ENCODE results near the gene RPN2. TPM values are rescaled to one million over a fixed set of nuclear protein-coding genes. Genes with fewer than 3 reads are reported as not detected.
A peak's percentile ranks its signal among the peaks of the same experiment; 100 is the strongest.

Gene RPN2
- total and polyA plus RNA-seq, 2 of the 13 experiments (the other 11 are each of a cell fraction or from before 2014, with no cell fraction given), result 587 to 1,818 TPM

- no peak overlapping the region for H3K9ac ChIP-seq (ENCODE audit: insufficient read depth, low read depth, low read length)
- no peak for FAIRE-seq
- intact Hi-C loops (cut with micrococcal nuclease; ENCODE audit: unreplicated experiment), result no loop called here
- no peaks in the 10 kb centered on the region for H4K20me1 ChIP-seq (ENCODE audit: insufficient read depth, low read length)
- H3K27ac ChIP-seq (ENCODE audit: extremely low read length, insufficient read depth, low read length), result no peak overlapping the region
- POLR2A ChIA-PET, result interaction anchor here (1.8 kb wide), 1 partner anchor 28 kb away, joined by 9 read pairs; the partner anchor contains the start of genes MROH8 and RPN2
- no peaks in the 10 kb centered on the region for H3K79me2 ChIP-seq (ENCODE audit: insufficient read depth, low read length)
- no peaks in the 10 kb centered on the region for H3K27me3 ChIP-seq (ENCODE audit: control insufficient read depth in 1 of 2, insufficient read depth in 2 of 2, low read length in 2 of 2)
- no peak for DNase-seq (ENCODE audit: low spot score)
- BruUV-seq (replicated peaks), result no TSS peak
- no peak overlapping the region for H2AFZ ChIP-seq (ENCODE audit: low read length)
- ATAC-seq, result peak; percentile 61
- CTCF ChIA-PET (ENCODE audit: low intra/inter-chr PET ratio, low total read pairs), result no interaction called here
- H3K4me1 ChIP-seq (ENCODE audit: insufficient read depth, low read length), result peaks cover 33% of the 10 kb centered on the region
- H3K4me2 ChIP-seq (ENCODE audit: low read depth, low read length), result no peak overlapping the region
- TF ChIP-seq SP140L (CRISPR knock-in tag; IDR thresholded peaks at IDR 0.05; ENCODE audit: borderline replicate concordance) (no peak), PCBP1 (IDR thresholded peaks at IDR 0.05; ENCODE audit: borderline replicate concordance, low read depth, low read length) (no peak), ZNF362 (CRISPR knock-in tag; IDR thresholded peaks at IDR 0.05; ENCODE audit: borderline replicate concordance) (peak; percentile 82)
- WGBS (ENCODE audit: low lambda C conversion rate), result 48% methylated on average over 4 of the region's 4 CpGs
- H3K9me3 ChIP-seq (ENCODE audit: low read length), result no peaks in the 10 kb centered on the region
- H3K36me3 ChIP-seq (replicated peaks in 1 of 2; ENCODE audit: control insufficient read depth in 1 of 2, insufficient read depth in 2 of 2, low read length in 2 of 2), result no peaks in the 10 kb centered on the region
- in situ Hi-C loops (cut with HindIII; ENCODE audit: extremely low pct_ligation_motif_present, low pct_unique_long_range_greater_than_20kb), result no loop called here
- no peak overlapping the region for H3K4me3 ChIP-seq (replicated peaks in 1 of 3; ENCODE audit: insufficient read depth in 1 of 3, low read depth in 2 of 3, low read length in 3 of 3)
Observed at GRCh38 chr20:37151529-37151928, 27.6 kb upstream of the RPN2 start.

DNA sequence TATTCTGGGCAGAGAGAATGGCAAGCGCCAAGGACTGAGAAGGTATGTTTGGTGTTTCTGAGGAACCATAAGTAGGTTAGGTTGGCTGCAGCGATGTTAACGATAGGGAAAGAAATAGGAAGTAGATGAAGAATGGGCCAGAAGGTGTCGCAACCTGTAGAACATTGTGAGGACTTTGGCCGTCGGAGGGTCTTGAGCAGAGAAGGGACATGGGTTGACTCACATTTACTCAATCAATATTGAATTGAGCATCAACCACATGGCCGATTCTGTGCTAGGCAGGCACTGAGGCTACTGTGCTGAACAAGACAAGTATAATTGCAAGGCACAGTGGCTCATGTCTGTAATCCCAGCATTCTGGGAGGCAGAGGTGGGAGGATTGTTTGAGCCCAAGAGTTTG is 26.8 kb upstream of the RPN2 start:
- POLR2A ChIA-PET, result interaction anchor here (1.8 kb wide), 1 partner anchor 27 kb away, joined by 9 read pairs; the partner anchor contains the start of genes MROH8 and RPN2
- FAIRE-seq (peak; percentile 32), DNase-seq (ENCODE audit: low spot score) (peak; percentile 71), ATAC-seq (peak; percentile 86)
- intact Hi-C loops (cut with micrococcal nuclease; ENCODE audit: unreplicated experiment), result no loop called here
- Histone ChIP-seq H3K9ac (ENCODE audit: insufficient read depth, low read depth, low read length) (no peak overlapping the region), H4K20me1 (ENCODE audit: insufficient read depth, low read length) (no peaks in the 10 kb centered on the region), H3K4me1 (ENCODE audit: insufficient read depth, low read length) (peaks cover 36% of the 10 kb centered on the region), H3K36me3 (replicated peaks in 1 of 2; ENCODE audit: control insufficient read depth in 1 of 2, insufficient read depth in 2 of 2, low read length in 2 of 2) (no peaks in the 10 kb centered on the region), H3K4me2 (ENCODE audit: low read depth, low read length) (peak overlapping the region; percentile 19), H2AFZ (ENCODE audit: low read length) (peak overlapping the region; percentile 61), H3K79me2 (ENCODE audit: insufficient read depth, low read length) (no peaks in the 10 kb centered on the region), H3K27ac (ENCODE audit: extremely low read length, insufficient read depth, low read length) (no peak overlapping the region), H3K27me3 (ENCODE audit: control insufficient read depth in 1 of 2, insufficient read depth in 2 of 2, low read length in 2 of 2) (no peaks in the 10 kb centered on the region), H3K4me3 (replicated peaks in 1 of 3; ENCODE audit: insufficient read depth in 1 of 3, low read depth in 2 of 3, low read length in 3 of 3) (no peak overlapping the region), H3K9me3 (ENCODE audit: low read length) (no peaks in the 10 kb centered on the region)
- CTCF ChIA-PET (ENCODE audit: low intra/inter-chr PET ratio, low total read pairs), result no interaction called here
- no TSS peak for BruUV-seq (replicated peaks)
- in situ Hi-C loops (cut with HindIII; ENCODE audit: extremely low pct_ligation_motif_present, low pct_unique_long_range_greater_than_20kb), result no loop called here
- 49% methylated on average over 7 of the region's 7 CpGs for WGBS (ENCODE audit: low lambda C conversion rate)
- TF ChIP-seq FOXA1 (IDR thresholded peaks at IDR 0.05), result no peak
- peak; percentile 44; the same call in 1 of the 2 replicates for TF ChIP-seq FOXA1 (CRISPR knock-in tag; IDR thresholded peaks at IDR 0.05)
- TF ChIP-seq ZFP1 (CRISPR knock-in tag; IDR thresholded peaks at IDR 0.05), result no peak
- no peak for TF ChIP-seq ZNF577 (CRISPR knock-in tag; IDR thresholded peaks at IDR 0.05; ENCODE audit: borderline replicate concordance, low read depth)
- TF ChIP-seq, protein P1, sequence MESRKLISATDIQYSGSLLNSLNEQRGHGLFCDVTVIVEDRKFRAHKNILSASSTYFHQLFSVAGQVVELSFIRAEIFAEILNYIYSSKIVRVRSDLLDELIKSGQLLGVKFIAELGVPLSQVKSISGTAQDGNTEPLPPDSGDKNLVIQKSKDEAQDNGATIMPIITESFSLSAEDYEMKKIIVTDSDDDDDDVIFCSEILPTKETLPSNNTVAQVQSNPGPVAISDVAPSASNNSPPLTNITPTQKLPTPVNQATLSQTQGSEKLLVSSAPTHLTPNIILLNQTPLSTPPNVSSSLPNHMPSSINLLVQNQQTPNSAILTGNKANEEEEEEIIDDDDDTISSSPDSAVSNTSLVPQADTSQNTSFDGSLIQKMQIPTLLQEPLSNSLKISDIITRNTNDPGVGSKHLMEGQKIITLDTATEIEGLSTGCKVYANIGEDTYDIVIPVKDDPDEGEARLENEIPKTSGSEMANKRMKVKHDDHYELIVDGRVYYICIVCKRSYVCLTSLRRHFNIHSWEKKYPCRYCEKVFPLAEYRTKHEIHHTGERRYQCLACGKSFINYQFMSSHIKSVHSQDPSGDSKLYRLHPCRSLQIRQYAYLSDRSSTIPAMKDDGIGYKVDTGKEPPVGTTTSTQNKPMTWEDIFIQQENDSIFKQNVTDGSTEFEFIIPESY (CRISPR knock-in tag; IDR thresholded peaks at IDR 0.05), result no peak
- no peak for TF ChIP-seq KDM5A (IDR thresholded peaks at IDR 0.05; ENCODE audit: borderline replicate concordance, low read length)
- peak; percentile 27; the same call in 1 of the 2 replicates for TF ChIP-seq ZNF605 (CRISPR knock-in tag; IDR thresholded peaks at IDR 0.05)
- no peak for TF ChIP-seq ZSCAN22 (CRISPR knock-in tag; IDR thresholded peaks at IDR 0.05)
- TF ChIP-seq SOX13 (IDR thresholded peaks at IDR 0.05), result no peak
- 0 out of 4 replicates have a peak, but pooled peaks of 1 of the 2 experiments have one; percentile 38 for TF ChIP-seq SOX13 (CRISPR knock-in tag; conservative IDR thresholded peaks at IDR 0.05 in 1 of 2, IDR thresholded peaks at IDR 0.05 in 1 of 2)
- TF ChIP-seq SOX6 (IDR thresholded peaks at IDR 0.05), result no peak
- peak; percentile 39 for TF ChIP-seq SOX6 (CRISPR knock-in tag; IDR thresholded peaks at IDR 0.05)
- no peak for TF ChIP-seq ZNF296 (CRISPR knock-in tag; conservative IDR thresholded peaks at IDR 0.05)

Data from HepG2 (cell line).